Cardiac muscle cell (in vitro differentiated cells and primary cell): ENCODE data around the gene PML. TPM values are rescaled to one million over a fixed set of nuclear protein-coding genes. Genes with fewer than 3 reads are reported as not detected.
"Not testable (repeated sequence)": the region's sequence is repeated elsewhere in the genome, so short reads cannot be mapped to it uniquely, and the experiment has no call there.

Experiments
- DNase-seq, 2 donors: peaks; one replicate each; pipeline versions ENCODE4 v3.0.0 to v3.0.0-alpha.2; 2010 to 2017; ENCODE audit warnings: low read depth in 1 of 2, low spot score in 1 of 2
- H3K27ac ChIP-seq: fragments of 200-600 bp; sonication (generic); 2 replicates; pipeline ENCODE4 v1.5.1; 2016
- H3K27me3 ChIP-seq: fragments of 200-600 bp; sonication (generic); 2 replicates; pipeline ENCODE4 v1.6.0; 2016; ENCODE audit warnings: control low read depth
- H3K36me3 ChIP-seq: fragments of 200-600 bp; sonication (generic); 2 replicates; pipeline ENCODE4 v1.5.1; 2016; ENCODE audit warnings: control low read depth
- H3K4me1 ChIP-seq: fragments of 200-600 bp; sonication (generic); 2 replicates; pipeline ENCODE4 v1.8.1; 2017; ENCODE audit warnings: low read depth, mild to moderate bottlenecking, mixed run types
- H3K4me3 ChIP-seq: fragments of 200-600 bp; sonication (generic); 2 replicates; pipeline ENCODE4 v1.5.1; 2016; ENCODE audit warnings: mild to moderate bottlenecking
- H3K9me3 ChIP-seq: fragments of 200-600 bp; sonication (generic); 2 replicates; pipeline ENCODE4 v1.5.1; 2017; ENCODE audit warnings: low read depth, mild to moderate bottlenecking, control low read depth
- polyA plus RNA-seq: library from polyadenylated mRNA; unstranded; fragments of >200 nt; fragmentation: Nextera tagmentation; extraction: Ambion mirVana; gene quantifications from 2 replicates; pipeline ENCODE4 v1.2.1, GENCODE V29; 2016
- total RNA-seq: library from RNA; depleted of rRNA; stranded (reverse); fragments of >200 nt; gene quantifications from 2 replicates; pipeline ENCODE4 v1.2.3, GENCODE V29; 2016
- TF ChIP-seq, protein P1 (sequence below): IDR thresholded peaks from 2 replicates; pipeline ENCODE4 v1.5.1; 2012; ENCODE audit warnings: low read depth, mild to moderate bottlenecking, low read length

Gene PML
- total and polyA plus RNA-seq, 2 experiments from 2014 or later = 21.9 to 40.4 TPM

DNA sequence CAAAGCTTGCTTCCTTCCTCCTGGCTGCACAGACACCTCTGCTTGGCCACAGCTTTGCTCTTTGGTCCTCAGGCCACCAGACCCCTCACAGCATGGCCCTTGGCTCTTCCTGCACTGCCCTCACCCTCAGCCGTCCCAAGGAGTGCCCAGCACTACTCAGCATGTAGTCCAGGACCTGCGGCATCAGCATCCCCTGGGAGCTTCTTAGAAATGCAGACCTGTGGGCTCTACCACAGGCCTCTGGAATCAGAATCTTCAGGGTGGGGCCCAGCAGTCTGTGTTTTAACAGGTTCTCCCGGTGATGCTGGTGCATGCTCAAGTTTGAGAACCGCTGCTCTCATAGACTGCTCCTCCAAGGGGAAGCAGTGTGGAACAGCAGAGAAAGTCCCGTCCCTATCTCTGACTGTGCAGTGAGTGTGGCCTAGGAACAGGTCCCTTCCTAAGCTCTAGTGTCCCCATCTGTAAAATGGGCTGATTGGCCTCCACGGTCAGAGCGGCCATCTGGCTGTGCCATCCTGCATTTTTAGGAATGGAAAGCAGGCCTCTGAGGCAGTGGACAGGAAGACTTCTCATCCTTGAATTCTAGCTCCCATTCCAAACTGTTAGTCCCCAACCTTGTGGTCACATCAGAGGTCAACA, 51.2 kb downstream of the PML start:
- no peak overlapping the region for H3K4me3 ChIP-seq
- H3K9me3 ChIP-seq = no peaks in the 10 kb centered on the region
- no peaks in the 10 kb centered on the region for H3K27me3 ChIP-seq
- DNase-seq = no peak
- no peak overlapping the region for H3K27ac ChIP-seq
- TF ChIP-seq, protein P1, sequence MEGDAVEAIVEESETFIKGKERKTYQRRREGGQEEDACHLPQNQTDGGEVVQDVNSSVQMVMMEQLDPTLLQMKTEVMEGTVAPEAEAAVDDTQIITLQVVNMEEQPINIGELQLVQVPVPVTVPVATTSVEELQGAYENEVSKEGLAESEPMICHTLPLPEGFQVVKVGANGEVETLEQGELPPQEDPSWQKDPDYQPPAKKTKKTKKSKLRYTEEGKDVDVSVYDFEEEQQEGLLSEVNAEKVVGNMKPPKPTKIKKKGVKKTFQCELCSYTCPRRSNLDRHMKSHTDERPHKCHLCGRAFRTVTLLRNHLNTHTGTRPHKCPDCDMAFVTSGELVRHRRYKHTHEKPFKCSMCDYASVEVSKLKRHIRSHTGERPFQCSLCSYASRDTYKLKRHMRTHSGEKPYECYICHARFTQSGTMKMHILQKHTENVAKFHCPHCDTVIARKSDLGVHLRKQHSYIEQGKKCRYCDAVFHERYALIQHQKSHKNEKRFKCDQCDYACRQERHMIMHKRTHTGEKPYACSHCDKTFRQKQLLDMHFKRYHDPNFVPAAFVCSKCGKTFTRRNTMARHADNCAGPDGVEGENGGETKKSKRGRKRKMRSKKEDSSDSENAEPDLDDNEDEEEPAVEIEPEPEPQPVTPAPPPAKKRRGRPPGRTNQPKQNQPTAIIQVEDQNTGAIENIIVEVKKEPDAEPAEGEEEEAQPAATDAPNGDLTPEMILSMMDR = no peak
- H3K36me3 ChIP-seq = no peaks in the 10 kb centered on the region
- H3K4me1 ChIP-seq = no peaks in the 10 kb centered on the region

DNA sequence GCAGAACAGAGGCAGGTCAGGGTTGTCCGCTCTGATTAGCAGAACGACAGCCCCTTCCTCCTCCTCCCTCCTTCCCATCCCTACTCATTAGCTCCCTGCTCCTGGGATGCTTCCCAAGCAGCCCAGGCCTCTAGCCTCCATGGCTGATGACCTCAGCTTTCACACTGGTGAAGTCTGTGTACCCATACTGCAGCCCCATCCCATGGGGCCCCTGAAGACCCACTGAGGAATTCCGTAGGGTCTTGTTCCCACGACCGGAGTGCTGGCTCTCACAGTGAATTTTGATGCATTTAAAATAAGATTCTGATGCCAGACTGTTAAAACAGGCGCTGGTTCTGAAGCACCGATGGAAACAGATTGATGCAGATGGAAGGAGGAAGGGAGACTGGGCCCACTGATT, 51.8 kb downstream of the PML start:
- Histone ChIP-seq H3K4me1 (no peaks in the 10 kb centered on the region), H3K4me3 (no peak overlapping the region), H3K27me3 (no peaks in the 10 kb centered on the region), H3K27ac (no peak overlapping the region), H3K9me3 (no peaks in the 10 kb centered on the region), H3K36me3 (no peaks in the 10 kb centered on the region)
- no peak for DNase-seq
- TF ChIP-seq, protein P1 = no peak

DNA sequence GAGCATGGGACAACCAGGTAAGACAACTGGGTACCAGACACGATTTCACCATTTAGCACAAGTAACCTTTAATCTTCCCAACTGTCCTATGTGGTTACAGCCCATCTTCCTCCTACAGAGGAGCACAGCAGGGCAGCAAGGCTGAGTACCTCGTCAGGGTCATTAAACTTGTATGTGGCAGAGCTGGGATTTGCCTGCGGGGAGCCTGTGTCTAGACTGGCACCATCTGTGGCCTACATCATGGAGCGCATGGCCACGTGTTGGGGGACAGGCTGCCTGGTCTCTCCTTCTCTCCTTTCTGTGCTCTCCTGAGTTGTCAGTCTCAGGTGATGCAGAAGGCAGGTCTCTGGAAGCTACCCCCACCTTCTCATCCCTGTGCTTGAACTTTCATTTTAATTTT, 55.6 kb downstream of the PML start:
- Histone ChIP-seq H3K27me3 (peaks cover 8% of the 10 kb centered on the region), H3K27ac (no peak overlapping the region), H3K9me3 (no peaks in the 10 kb centered on the region), H3K4me1 (no peaks in the 10 kb centered on the region), H3K4me3 (no peak overlapping the region), H3K36me3 (no peaks in the 10 kb centered on the region)
- TF ChIP-seq, protein P1 = no peak
- DNase-seq = no peak

DNA sequence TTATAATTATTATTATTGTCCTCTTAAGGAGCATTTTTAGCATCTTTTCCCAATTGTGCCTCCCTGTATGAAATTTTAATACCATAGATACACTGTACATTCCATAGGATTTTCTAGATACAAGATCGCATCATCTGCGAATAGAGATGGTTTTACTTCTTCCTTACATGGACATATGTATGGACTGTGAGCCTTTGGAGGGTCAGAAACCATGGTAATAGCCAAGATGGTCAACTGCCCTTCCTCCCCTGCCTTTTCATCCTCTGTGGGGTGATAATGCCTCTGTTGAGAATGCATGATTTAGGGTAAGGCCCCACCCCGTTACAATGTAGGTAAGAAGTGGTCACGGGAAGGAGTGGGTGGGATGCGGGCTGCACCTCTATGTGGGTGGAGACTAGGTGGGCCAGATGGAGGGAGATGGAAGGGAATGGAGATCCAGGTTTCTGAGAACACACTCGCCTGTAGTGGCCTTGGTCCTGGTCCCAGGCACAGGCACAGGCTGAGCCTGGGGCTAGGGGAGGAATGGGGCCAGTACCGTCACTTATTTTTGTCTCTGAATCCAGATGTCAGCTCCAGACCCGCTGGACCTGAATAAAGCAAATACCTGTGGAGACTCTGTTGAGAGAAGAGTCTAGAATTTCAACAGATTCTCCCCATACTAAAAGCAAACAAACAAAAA, 56.2 kb downstream of the PML start:
- no peaks in the 10 kb centered on the region for H3K36me3 ChIP-seq
- H3K4me1 ChIP-seq = no peaks in the 10 kb centered on the region
- H3K9me3 ChIP-seq = no peaks in the 10 kb centered on the region
- DNase-seq = no peak
- H3K27me3 ChIP-seq = peaks cover 8% of the 10 kb centered on the region
- H3K27ac ChIP-seq = no peak overlapping the region
- H3K4me3 ChIP-seq = no peak overlapping the region
- TF ChIP-seq, protein P1 = no peak

DNA sequence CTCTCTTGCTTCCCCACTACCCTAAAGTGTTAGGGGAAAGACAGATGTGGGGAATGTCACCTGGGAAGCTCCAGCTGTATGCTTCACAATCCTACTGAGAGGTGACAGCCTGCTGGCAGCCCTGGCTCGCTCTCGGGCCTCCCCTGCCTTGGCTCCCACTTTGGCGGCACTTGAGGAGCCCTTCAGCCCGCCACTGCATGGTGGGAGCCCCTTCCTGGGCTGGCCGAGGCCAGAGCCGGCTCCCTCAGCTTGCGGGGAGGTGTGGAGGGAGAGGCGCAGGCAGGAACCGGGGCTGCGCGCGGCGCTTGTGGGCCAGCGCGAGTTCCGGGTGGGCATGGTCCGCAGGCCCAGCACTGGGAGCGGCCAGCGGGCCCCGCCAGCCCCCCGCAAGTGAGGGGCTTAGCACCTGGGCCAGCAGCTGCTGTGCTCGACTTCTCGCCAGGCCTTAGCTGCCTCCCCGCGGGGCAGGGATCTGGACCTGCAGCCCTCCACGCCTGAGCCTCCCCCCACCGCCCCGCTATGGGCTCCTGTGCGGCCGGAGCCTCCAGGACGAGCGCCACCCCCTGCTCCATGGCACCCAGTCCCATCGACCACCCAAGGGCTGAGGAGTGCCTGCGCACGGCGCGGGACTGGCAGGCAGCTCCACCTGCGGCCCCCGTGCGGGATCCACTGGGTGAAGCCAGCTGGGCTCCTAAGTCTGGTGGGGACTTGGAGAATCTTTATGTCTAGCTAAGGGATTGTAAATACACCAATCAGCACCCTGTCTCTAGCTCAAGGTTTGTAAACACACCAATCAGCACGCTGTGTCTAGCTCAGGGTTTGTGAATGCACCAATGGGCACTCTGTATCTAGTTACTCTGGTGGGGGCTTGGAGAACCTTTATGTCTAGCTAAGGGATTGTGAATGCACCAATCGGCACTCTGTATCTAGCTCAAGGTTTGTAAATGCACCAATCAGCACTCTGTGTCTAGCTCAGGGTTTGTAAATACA, 58.0 kb downstream of the PML start:
- peaks cover 11% of the 10 kb centered on the region for H3K27me3 ChIP-seq
- not testable (repeated sequence) for H3K4me3 ChIP-seq, H3K9me3 ChIP-seq, DNase-seq, H3K36me3 ChIP-seq, H3K4me1 ChIP-seq, H3K27ac ChIP-seq

DNA sequence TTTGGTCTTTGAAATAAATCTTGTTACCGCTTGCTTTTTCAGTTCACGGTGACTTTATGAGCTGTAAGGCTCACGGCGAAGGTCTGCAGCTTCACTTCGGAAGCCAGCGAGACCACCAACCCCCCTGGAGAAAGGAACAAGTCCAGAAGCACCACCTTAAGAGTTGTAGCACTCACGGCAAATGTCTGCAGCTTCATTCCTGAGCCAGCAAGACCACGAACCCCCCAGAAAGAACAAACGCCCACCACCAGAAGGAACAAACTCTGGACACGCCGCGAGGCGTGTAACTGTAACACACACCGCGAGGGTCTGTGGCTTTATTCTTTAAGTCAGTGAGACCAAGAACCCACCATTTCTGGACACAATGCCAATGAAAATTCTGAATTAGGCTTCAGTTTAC, 59.0 kb downstream of the PML start:
- no peaks in the 10 kb centered on the region for H3K4me1 ChIP-seq
- DNase-seq = no peak
- peaks cover 11% of the 10 kb centered on the region for H3K27me3 ChIP-seq
- H3K9me3 ChIP-seq = no peaks in the 10 kb centered on the region
- H3K36me3 ChIP-seq = no peaks in the 10 kb centered on the region
- TF ChIP-seq, protein P1 = no peak
- H3K4me3 ChIP-seq = no peak overlapping the region
- H3K27ac ChIP-seq = no peak overlapping the region
